HG03378 (cell line): ENCODE results near the gene WLS.
"Not testable (repeated sequence)": the region's sequence is repeated elsewhere in the genome, so short reads cannot be mapped to it uniquely, and the experiment has no call there.

ENCODE experiments used
- ATAC-seq: cut with Tn5 transposase; IDR thresholded peaks from one replicate; pipeline ENCODE4 v1.9.1; 2021; ENCODE audit warnings: mild to moderate bottlenecking, moderate library complexity; ENCODE audit not compliant: unreplicated experiment

Gene WLS

GRCh38 chr1:68232289-68233148 is at the start of gene WLS:
WLS (minus strand) TSS chr1:68232523; CDS start chr1:68232299, 224 bp downstream.
- no peak for ATAC-seq

DNA sequence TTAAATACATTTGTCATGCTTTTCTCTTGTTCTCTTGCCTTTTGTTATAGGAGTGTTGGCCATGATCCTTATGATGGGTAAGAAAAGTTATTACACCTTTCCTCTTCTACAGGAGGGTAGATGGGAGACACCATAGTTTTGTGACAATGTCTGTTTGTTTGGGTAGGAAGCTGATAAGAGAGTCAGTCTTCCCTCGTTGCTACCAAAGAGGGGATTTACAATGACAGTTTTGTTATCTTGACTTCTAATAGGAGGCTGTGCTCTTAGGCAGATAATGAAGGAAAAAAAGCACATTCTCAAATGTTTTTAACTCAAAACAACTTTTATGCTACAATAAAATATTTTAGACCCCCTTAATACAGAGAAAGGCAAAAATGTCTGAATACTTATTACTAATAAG is 48.0 kb upstream of the WLS start:
- no peak for ATAC-seq

- no peak for ATAC-seq
Observed at GRCh38 chr1:68279846-68280245, 47.5 kb upstream of the WLS start.

DNA sequence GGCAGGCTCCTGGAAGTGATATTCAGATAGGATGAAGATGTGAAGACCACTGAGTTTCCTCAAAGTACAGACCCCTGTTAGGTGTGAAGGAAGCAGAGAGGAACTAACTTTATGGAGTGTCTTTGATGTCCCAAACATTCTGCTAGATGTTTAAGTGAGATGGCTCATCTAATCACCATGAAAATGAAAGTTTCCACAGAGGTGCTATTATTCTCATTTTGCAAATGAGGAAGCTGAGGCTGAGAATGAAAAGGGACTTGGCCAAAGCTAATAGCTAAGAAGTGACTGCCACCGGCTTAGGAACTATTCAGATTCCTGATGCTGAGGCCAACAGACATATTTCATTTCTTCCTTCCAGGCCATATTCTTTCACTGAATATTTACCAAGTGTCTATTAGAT is 45.9 kb upstream of the WLS start:
- ATAC-seq = no peak

DNA sequence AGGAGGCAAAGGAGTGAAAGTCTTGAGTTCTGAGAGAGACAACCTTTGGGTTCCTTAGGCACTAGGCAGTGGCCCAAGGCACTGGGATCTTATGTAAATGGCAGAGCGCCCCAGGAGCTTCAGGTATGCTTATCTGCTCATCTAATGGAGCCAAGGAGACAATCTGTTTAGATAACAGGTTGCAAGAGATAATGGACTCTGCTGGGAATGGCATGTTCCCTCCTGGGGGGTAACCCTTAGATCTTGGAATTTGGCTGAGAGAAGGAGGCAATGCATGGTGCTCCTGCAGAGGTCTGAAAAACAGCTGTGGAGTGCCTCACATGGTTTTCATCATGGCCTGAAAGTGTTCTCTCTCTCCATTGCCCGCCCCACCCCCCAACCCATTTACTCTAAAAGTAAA is 44.1 kb upstream of the WLS start:
- ATAC-seq = no peak

- ATAC-seq = no peak
Observed at GRCh38 chr1:68273530-68273929, 41.2 kb upstream of the WLS start.

- ATAC-seq = no peak
Observed at GRCh38 chr1:68271596-68271995, 39.3 kb upstream of the WLS start.

DNA sequence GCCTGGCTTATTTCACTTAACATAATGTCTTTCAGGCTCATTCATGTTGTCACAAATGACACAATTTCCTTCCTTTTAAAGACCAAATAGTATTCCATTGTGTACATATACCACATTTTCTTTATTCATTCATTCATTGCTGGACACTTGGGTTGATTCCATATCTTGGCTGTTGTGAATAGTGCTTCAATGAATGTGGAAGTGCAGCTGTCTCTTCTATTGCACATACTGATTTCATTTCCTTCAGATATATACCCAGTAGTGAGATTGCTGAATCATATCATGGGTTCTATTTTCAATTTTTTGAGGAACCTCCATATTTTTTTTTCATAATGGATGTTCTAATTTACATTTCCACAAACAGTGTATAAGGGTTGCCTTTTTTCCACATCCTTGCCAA is 38.6 kb upstream of the WLS start:
- no peak for ATAC-seq

DNA sequence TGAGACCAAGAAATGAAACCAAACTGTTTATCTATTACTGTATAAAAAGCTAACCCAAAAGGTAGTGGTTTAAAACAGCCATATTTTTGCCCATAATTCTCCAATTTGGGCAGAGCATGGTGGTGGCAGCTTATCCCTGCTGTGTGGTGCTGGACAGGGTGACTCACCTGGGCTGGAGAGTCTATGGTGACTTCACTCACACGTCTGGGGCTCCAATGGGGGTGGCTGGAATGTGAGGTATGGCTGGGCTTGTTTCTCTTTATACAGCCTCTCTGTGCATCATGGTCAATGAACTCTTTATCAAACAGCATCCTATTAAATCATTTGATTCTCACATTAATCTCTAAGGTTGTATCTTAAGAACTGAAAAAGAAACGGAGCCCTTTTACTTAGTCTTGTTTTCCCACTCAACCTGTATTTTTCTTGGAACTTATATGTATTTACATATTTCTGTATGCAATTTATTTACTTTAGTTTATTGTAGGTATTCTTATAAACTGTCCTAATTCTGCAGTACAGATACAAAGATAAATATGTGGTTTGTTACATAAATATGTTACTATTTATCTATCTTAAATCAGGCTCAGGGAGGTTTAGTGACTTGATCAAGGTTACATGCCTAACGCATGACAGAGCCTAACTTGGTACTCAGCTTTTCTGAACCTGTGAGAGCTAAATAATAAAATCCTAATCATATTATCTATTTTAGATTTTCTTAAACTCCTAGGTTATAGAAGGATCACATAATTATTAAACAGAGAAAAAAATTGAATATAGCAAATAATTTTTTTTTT is 37.5 kb upstream of the WLS start:
- ATAC-seq = no peak

GRCh38 chr1:68268896-68269483 is 36.7 kb upstream of the WLS start:
- no peak for ATAC-seq

DNA sequence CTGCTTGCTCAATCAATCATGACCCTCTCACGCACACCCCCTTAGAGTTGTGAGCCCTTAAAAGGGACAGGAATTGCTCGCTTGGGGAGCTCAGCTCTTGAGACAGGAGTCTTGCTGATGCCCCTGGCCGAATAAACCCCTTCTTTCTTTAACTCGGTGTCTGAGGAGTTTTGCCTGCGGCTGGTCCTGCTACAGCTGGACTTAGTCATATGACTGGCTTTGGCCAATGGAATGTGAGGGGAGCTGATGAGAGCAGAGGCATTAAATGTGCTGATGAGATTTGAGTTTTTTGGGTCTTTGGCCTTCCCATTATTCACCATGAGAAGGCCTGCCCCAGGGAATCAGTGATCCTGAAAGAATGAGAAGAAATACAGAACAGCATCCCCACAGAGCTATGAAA is 24.5 kb upstream of the WLS start:
- not testable (repeated sequence) for ATAC-seq

GRCh38 chr1:68255301-68255700 is 23.0 kb upstream of the WLS start:
- ATAC-seq = no peak

DNA sequence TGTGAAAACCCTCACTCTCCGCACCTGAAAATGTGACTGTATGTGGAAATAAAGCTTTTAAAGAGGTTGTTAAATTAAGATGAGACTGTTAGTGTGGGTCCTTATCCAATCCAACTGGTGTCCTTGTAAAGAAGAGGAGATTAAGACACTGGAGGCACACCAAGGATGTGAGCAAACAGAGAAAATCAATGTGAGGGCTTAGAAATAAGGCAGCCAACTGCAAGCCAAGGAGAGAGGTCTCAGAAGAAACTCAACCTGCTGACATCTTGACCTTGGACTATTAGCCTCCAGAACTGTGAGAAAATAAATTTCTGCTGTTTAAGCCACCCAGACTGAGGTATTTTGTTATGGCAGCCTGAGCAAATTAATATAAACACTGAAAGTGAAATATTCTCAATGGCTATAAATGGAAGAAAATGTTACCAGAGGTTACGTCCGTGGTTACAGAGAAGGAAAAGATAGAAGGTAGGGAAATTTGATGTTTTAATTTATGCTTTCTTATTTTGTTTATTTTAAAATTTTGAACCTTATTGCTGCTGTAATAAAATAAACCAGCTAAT is 22.4 kb upstream of the WLS start:
- ATAC-seq = no peak

- ATAC-seq = no peak
Observed at GRCh38 chr1:68237040-68237439, 4.7 kb upstream of the WLS start.

DNA sequence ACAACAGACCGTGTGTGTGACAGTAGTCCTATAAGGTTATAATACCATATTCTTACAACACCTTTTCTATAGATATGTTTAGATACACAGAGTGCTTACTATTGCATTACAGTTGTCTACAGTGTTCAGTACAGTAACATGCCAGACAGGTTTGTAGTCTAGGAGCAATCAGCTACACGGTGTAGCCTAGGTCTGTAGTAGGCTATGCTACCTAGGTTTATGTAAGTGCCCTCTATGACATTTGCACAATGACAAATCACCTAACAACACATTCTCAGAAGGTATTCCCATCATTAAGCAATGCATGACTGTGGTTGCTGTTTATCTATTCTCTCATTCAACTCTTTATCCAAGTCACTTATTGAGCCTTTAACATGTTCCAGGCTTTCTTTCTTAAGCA is 1.8 kb upstream of the WLS start:
- no peak for ATAC-seq

DNA sequence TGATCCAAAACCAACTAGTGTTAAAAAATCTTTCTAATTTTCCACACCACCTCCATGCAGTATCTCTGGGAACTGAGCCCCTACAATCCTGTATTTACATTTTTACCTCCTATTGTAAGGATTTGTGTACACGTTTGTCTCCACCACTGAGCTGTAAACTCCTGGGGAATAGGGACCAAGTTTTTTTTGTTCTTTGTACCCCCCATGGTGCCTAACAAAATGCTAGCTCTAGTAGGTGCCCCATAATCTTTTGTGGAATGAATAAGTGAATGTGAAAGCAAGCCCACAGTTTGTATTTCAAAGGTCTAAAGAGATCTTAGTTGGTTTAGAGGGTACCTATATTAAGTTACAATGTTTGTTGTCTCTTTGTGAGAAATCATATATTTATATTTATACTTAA is 879 bp upstream of the WLS start:
- no peak for ATAC-seq

GRCh38 chr1:68231627-68232288 is 565 bp downstream of the WLS start:
- ATAC-seq = no peak

DNA sequence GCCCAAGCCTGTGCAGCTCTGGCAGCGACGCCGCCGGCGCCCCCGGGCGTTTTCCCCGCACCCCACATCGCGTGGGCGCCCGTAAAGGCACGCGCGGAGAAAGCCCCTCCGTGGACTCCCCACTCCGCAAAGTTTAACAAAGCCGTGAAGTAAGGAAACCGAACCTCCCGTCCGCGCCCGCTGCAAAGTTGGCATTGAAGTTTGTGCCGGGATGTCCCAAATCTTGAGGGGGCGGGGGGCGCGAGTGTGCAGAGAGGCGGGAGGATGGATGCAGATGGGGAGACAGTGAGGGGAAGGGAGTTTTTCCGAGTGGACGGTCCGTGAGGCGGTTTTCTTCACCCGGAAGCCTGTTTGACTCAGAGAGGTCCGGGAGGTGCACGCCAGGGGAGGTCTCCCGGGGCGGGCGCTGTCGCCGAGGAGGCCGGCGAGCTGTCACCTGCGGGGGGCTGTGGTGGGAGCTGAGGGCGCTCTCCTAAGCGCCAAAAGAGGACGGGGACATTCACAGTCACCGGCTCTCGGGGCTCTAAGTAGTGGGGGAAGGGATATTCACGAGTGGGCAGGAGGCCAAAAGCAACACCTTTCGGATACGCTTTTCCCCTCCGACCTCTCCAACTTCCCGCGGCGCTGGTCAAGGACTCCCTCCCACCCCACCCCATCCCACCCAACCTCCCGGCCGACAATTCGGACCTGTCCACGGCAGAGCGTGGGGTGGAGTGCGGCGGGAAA is 1.3 kb downstream of the WLS start:
- ATAC-seq = no peak

GRCh38 chr1:68230484-68230802 is 1.9 kb downstream of the WLS start:
- no peak for ATAC-seq

GRCh38 chr1:68229650-68230483 is 2.5 kb downstream of the WLS start:
- ATAC-seq = no peak
